Neuronal stem cell (in vitro differentiated cells): ENCODE measurements around the gene TAS1R2.

ENCODE experiments used
- DNase-seq: peaks from one replicate; pipeline ENCODE4 v3.0.0-alpha.2; 2013; ENCODE audit warnings: low spot score
- H2AFZ ChIP-seq: one replicate; pipeline ENCODE4 v1.6.1; 2013; ENCODE audit warnings: mild to moderate bottlenecking, low read length, inconsistent platforms
- H2AK5ac ChIP-seq: 2 replicates; pipeline ENCODE4 v1.6.1; 2013; ENCODE audit warnings: low read depth, mild to moderate bottlenecking, inconsistent platforms, low read length, moderate library complexity, mixed read lengths
- H2BK120ac ChIP-seq: 2 replicates; pipeline ENCODE4 v1.6.1; 2013; ENCODE audit warnings: low read depth, mild to moderate bottlenecking, inconsistent platforms, low read length, moderate library complexity, mixed read lengths
- H2BK12ac ChIP-seq: one replicate; pipeline ENCODE4 v1.6.1; 2013; ENCODE audit warnings: low read length, inconsistent platforms
- H2BK15ac ChIP-seq: 2 replicates; pipeline ENCODE4 v1.6.1; 2013; ENCODE audit warnings: mild to moderate bottlenecking, low read length, inconsistent platforms, mixed read lengths
- H2BK5ac ChIP-seq: one replicate; pipeline ENCODE4 v1.6.1; 2013; ENCODE audit warnings: inconsistent platforms, mild to moderate bottlenecking, low read length, moderate library complexity
- H3K14ac ChIP-seq: one replicate; pipeline ENCODE4 v1.6.1; 2013; ENCODE audit warnings: low read length, inconsistent platforms
- H3K18ac ChIP-seq: 2 replicates; pipeline ENCODE4 v1.6.1; 2013; ENCODE audit warnings: low read length, inconsistent platforms
- H3K23ac ChIP-seq: 2 replicates; pipeline ENCODE4 v1.6.1; 2013; ENCODE audit warnings: low read depth, mild to moderate bottlenecking, mixed read lengths, low read length, inconsistent platforms; ENCODE audit not compliant: poor library complexity
- H3K27ac ChIP-seq: replicated peaks from 3 replicates; pipeline ENCODE4 v1.5.1; 2013; ENCODE audit warnings: low read length, inconsistent platforms
- H3K27me3 ChIP-seq, 3 experiments: 2 replicates each; pipeline ENCODE4 v1.6.1; 2013; ENCODE audit warnings: low read length in 3 of 3, mild to moderate bottlenecking in 2 of 3, inconsistent platforms in 1 of 3, low read depth in 1 of 3, mixed read lengths in 1 of 3, moderate library complexity in 1 of 3; ENCODE audit not compliant: control insufficient read depth in 3 of 3, insufficient read depth in 3 of 3
- H3K36me3 ChIP-seq, 2 donors: replicated peaks in 1 of 2; 2 replicates each; pipeline ENCODE4 v1.6.1; 2013; ENCODE audit warnings: low read length in 2 of 2; ENCODE audit not compliant: control insufficient read depth in 2 of 2, insufficient read depth in 2 of 2
- H3K4ac ChIP-seq: 2 replicates; pipeline ENCODE4 v1.6.1; 2013; ENCODE audit warnings: inconsistent platforms, mild to moderate bottlenecking, low read length, moderate library complexity
- H3K4me1 ChIP-seq, 2 donors: 1 replicate in 1 of 2; 2 replicates in 1 of 2; pipeline ENCODE4 v1.6.1; 2013; ENCODE audit warnings: low read length in 2 of 2, low read depth in 1 of 2; ENCODE audit not compliant: control insufficient read depth in 2 of 2, insufficient read depth in 1 of 2
- H3K4me2 ChIP-seq: one replicate; pipeline ENCODE4 v1.6.1; 2013; ENCODE audit warnings: mild to moderate bottlenecking, low read length, inconsistent platforms; ENCODE audit not compliant: insufficient read depth, poor library complexity, severe bottlenecking
- H3K4me3 ChIP-seq, 2 donors: 2 replicates each; pipeline ENCODE4 v1.5.1; 2013; ENCODE audit warnings: low read length in 2 of 2, mild to moderate bottlenecking in 2 of 2, inconsistent platforms in 1 of 2, moderate library complexity in 1 of 2
- H3K79me1 ChIP-seq: one replicate; pipeline ENCODE4 v1.6.1; 2013; ENCODE audit warnings: low read depth, mild to moderate bottlenecking, inconsistent platforms, low read length, moderate library complexity
- H3K9ac ChIP-seq: one replicate; pipeline ENCODE4 v1.6.1; 2013; ENCODE audit warnings: mild to moderate bottlenecking, low read depth, low read length, inconsistent platforms; ENCODE audit not compliant: poor library complexity
- H3K9me3 ChIP-seq, 2 donors: replicated peaks in 1 of 2; 2 replicates each; pipeline versions ENCODE3 to v1.6.1; 2013; ENCODE audit warnings: low read length in 2 of 2, mild to moderate bottlenecking in 2 of 2, inconsistent platforms in 1 of 2, low read depth in 1 of 2, mixed read lengths in 1 of 2, moderate library complexity in 1 of 2; ENCODE audit not compliant: control insufficient read depth in 2 of 2, insufficient read depth in 1 of 2
- H4K8ac ChIP-seq: one replicate; pipeline ENCODE4 v1.6.1; 2013; ENCODE audit warnings: low read depth, mild to moderate bottlenecking, inconsistent platforms, low read length, moderate library complexity
- H4K91ac ChIP-seq: one replicate; pipeline ENCODE4 v1.6.1; 2013; ENCODE audit warnings: low read length, low read depth, mild to moderate bottlenecking, inconsistent platforms; ENCODE audit not compliant: poor library complexity
- WGBS, 2 donors: extraction: QIAGEN DNeasy Blood & Tissue Kit; methylation state at CpG; one replicate each; pipeline ENCODE4 v1.1.7; 2013; ENCODE audit warnings: missing lambda C conversion rate in 2 of 2, mixed read lengths in 1 of 2; ENCODE audit not compliant: insufficient read length in 2 of 2, insufficient replicate concordance in 1 of 2; ENCODE audit errors: extremely low coverage in 2 of 2; 5-methylcytosine and 5-hydroxymethylcytosine counted together

Gene TAS1R2

DNA sequence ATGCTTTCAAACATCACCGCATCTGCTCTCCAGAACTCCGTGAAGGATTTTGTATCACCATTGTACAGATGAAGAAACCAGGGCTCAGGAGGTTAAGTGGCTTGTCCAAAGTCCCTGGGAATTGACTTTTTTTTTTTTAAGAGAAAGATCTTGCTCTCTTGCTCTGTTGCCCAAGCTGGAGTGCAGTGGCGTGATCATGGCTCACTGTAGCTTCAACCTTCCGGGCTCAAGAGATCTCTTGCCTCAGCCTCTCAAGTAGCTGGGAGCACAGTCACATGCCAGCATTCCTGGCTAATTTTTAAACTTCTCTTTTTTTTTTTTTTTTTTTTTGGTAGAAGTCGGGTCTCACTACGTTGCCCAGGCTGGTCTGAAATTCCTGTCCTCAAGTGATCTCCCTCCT lies 6.9 kb upstream of the TAS1R2 start:
- Histone ChIP-seq H3K4me1 (no peaks in the 10 kb centered on the region), H2BK5ac (no peak overlapping the region), H2BK15ac (no peak overlapping the region), H3K9me3 (no peaks in the 10 kb centered on the region), H3K27me3 (peaks cover 0 to 46% (median 0%) of the 10 kb centered on the region in 3 experiments), H3K18ac (no peak overlapping the region), H3K79me1 (peaks cover 2% of the 10 kb centered on the region), H4K91ac (no peak overlapping the region), H3K4me2 (no peak overlapping the region), H4K8ac (no peak overlapping the region), H3K14ac (no peak overlapping the region), H3K4ac (no peak overlapping the region), H3K36me3 (no peaks in the 10 kb centered on the region), H2BK12ac (no peak overlapping the region), H2AFZ (no peak overlapping the region), H3K9ac (no peak overlapping the region), H2AK5ac (no peak overlapping the region), H2BK120ac (no peak overlapping the region), H3K23ac (no peak overlapping the region), H3K27ac (no peak overlapping the region), H3K4me3 (no peak overlapping the region)
- no CpG with 5 or more reads among the region's 6 CpGs for WGBS, 2 donors
- no peak for DNase-seq

DNA sequence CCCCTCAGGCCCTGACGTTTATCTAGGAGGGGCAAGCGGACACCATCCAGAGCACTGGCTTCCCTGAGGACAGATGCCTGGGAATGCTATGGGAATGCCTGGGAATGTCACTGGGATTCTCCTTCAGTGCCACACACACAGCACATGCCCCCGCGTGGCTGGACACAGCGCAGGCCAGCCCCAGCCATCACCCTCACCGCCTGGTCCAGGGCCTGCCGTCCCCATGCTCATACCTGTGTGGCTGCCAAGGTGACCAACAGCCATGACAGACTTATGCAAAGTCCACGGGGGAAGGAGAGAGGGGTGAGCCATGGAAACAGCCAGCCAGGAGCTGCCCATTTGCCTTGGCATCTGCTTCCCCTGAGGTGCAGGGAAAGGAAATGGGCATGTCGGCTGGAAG lies 5.7 kb upstream of the TAS1R2 start:
- no peak overlapping the region for H2BK12ac ChIP-seq
- no peaks in the 10 kb centered on the region for H3K9me3 ChIP-seq
- DNase-seq, result no peak
- H3K4me1 ChIP-seq, result no peaks in the 10 kb centered on the region
- H4K8ac ChIP-seq, result no peak overlapping the region
- H3K79me1 ChIP-seq, result peaks cover 2% of the 10 kb centered on the region
- no peak overlapping the region for H3K27ac ChIP-seq
- no CpG with 5 or more reads among the region's 9 CpGs for WGBS, 2 donors
- no peak overlapping the region for H2BK15ac ChIP-seq
- H2BK120ac ChIP-seq, result no peak overlapping the region
- H3K23ac ChIP-seq, result no peak overlapping the region
- no peaks in the 10 kb centered on the region for H3K36me3 ChIP-seq
- peak overlapping the region; percentile 69 for H3K18ac ChIP-seq
- no peak overlapping the region for H4K91ac ChIP-seq
- H2AFZ ChIP-seq, result no peak overlapping the region
- no peak overlapping the region for H2AK5ac ChIP-seq
- no peak overlapping the region for H3K14ac ChIP-seq
- H3K4me2 ChIP-seq, result no peak overlapping the region
- no peak overlapping the region for H3K4ac ChIP-seq
- H3K9ac ChIP-seq, result peak overlapping the region; percentile 75
- peak overlapping the region in 1 of 2 donors; percentile 13 for H3K4me3 ChIP-seq
- H2BK5ac ChIP-seq, result no peak overlapping the region
- peaks cover 0 to 49% (median 0%) of the 10 kb centered on the region in 3 experiments for H3K27me3 ChIP-seq

DNA sequence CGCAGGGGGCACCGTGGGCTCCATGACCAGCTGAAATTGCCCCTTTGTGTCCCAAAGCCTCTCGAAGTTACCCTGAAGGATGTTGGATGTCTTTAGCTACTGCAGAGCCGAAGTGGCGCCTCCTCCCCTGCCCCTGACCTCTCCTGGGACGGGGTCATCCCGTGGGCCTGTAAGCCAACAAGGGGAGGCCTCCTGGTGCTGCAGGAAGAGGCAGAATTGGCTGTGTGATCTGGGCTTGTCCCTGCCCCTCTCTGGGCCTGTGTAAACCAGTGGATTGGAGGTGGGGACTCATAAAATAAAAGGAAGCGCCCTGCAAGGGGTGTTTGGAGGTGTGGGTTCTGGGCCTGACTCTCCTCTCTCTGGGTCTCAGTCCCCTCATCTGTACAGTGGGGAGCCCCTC lies 2.1 kb upstream of the TAS1R2 start:
- H2BK12ac ChIP-seq, result no peak overlapping the region
- H3K36me3 ChIP-seq, result no peaks in the 10 kb centered on the region
- no peak overlapping the region for H2AFZ ChIP-seq
- no peak overlapping the region for H3K27ac ChIP-seq
- no peak overlapping the region for H2BK120ac ChIP-seq
- no peaks in the 10 kb centered on the region for H3K4me1 ChIP-seq
- H4K8ac ChIP-seq, result no peak overlapping the region
- peaks cover 0 to 5% of the 10 kb centered on the region in 2 donors for H3K9me3 ChIP-seq
- no peak overlapping the region for H3K23ac ChIP-seq
- DNase-seq, result no peak
- H3K4ac ChIP-seq, result no peak overlapping the region
- peak overlapping the region; percentile 41 for H3K18ac ChIP-seq
- no CpG with 5 or more reads among the region's 8 CpGs for WGBS, 2 donors
- H3K4me3 ChIP-seq, result no peak overlapping the region
- no peak overlapping the region for H2BK15ac ChIP-seq
- no peak overlapping the region for H3K4me2 ChIP-seq
- H2BK5ac ChIP-seq, result no peak overlapping the region
- H3K9ac ChIP-seq, result no peak overlapping the region
- peaks cover 2% of the 10 kb centered on the region for H3K79me1 ChIP-seq
- H4K91ac ChIP-seq, result no peak overlapping the region
- no peak overlapping the region for H2AK5ac ChIP-seq
- peaks cover 0 to 44% (median 0%) of the 10 kb centered on the region in 3 experiments for H3K27me3 ChIP-seq
- no peak overlapping the region for H3K14ac ChIP-seq

DNA sequence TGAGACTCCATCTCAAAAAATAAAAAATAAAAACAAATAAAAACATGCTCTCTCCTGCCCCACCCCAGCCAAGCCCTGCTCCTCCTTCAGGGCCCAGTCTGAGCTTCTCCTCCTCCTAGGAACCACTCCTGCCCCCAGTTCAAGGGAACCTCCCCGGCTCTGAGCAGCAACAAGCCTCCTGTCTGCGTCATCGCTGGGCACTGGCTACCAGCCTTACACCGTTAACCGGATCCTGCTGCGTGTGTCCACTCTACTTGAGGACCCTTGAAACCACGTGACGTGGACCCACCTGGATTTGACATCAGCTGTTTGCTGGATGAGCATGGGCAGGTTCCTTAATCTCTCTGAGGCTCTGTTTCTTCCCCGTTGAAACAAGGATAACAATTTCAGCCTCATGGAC lies 1.6 kb upstream of the TAS1R2 start:
- Histone ChIP-seq H3K27me3 (peaks cover 0 to 40% (median 0%) of the 10 kb centered on the region in 3 experiments), H2BK120ac (no peak overlapping the region), H3K4me1 (no peaks in the 10 kb centered on the region), H3K18ac (no peak overlapping the region), H3K36me3 (no peaks in the 10 kb centered on the region), H2BK15ac (no peak overlapping the region), H3K9me3 (peaks cover 0 to 5% of the 10 kb centered on the region in 2 donors), H4K91ac (no peak overlapping the region), H3K27ac (no peak overlapping the region), H2BK5ac (no peak overlapping the region), H2BK12ac (no peak overlapping the region), H3K23ac (no peak overlapping the region), H3K4me3 (peak overlapping the region in 1 of 2 donors; percentile 59), H4K8ac (no peak overlapping the region), H3K4me2 (no peak overlapping the region), H2AFZ (no peak overlapping the region), H3K14ac (no peak overlapping the region), H3K9ac (no peak overlapping the region), H3K79me1 (peaks cover 2% of the 10 kb centered on the region), H2AK5ac (no peak overlapping the region), H3K4ac (no peak overlapping the region)
- no peak for DNase-seq
- WGBS, 2 donors, result no CpG with 5 or more reads among the region's 9 CpGs
